ENCODE measurements around the gene CCDC198.

Gene CCDC198

GRCh38 chr14:57493467-57494181, at the start of gene CCDC198:
TSS of gene CCDC198 (minus strand) at chr14:57493857. CDS start at chr14:57493715, 142 bp downstream.
- CTCF ChIA-PET = interaction anchor here (1.2 kb wide), 1 partner anchor 24 kb away, joined by 4 read pairs; no protein-coding TSS in a partner anchor
- POLR2A ChIA-PET = no interaction called here
- DNase-seq (ENCODE audit: extremely low spot score) = no peak
- TF ChIP-seq CTCF (IDR thresholded peaks at IDR 0.05; ENCODE audit: control extremely low read depth, extremely low read depth, low read depth, missing control alignments) = no peak

GRCh38 chr14:57533214-57533613, 39.6 kb upstream of the CCDC198 start:
- TF ChIP-seq CTCF (IDR thresholded peaks at IDR 0.05; ENCODE audit: control extremely low read depth, extremely low read depth, low read depth, missing control alignments) = no peak
- DNase-seq (ENCODE audit: extremely low spot score) = no peak
- POLR2A ChIA-PET = no interaction called here
- CTCF ChIA-PET = interaction anchor here (1.2 kb wide), 1 partner anchor 540 kb away, joined by 4 read pairs; no protein-coding TSS in a partner anchor

- ChIA-PET POLR2A (no interaction called here), CTCF (no interaction called here)
- no peak for TF ChIP-seq CTCF (IDR thresholded peaks at IDR 0.05; ENCODE audit: control extremely low read depth, extremely low read depth, low read depth, missing control alignments)
- DNase-seq (ENCODE audit: extremely low spot score) = no peak
These were observed 36.9 kb upstream of the CCDC198 start for GRCh38 chr14:57530571-57530970.

- CTCF ChIA-PET = interaction anchor here (1.4 kb wide), 1 partner anchor 8 kb away, joined by 3 read pairs; no protein-coding TSS in a partner anchor
- POLR2A ChIA-PET = no interaction called here
- no peak for TF ChIP-seq CTCF (IDR thresholded peaks at IDR 0.05; ENCODE audit: control extremely low read depth, extremely low read depth, low read depth, missing control alignments)
- no peak for DNase-seq (ENCODE audit: extremely low spot score)
These were observed 33.3 kb upstream of the CCDC198 start for GRCh38 chr14:57526942-57527341.

GRCh38 chr14:57519043-57519442, 25.4 kb upstream of the CCDC198 start:
- ChIA-PET POLR2A (no interaction called here), CTCF (interaction anchor here (0.9 kb wide), 1 partner anchor 8 kb away, joined by 3 read pairs; no protein-coding TSS in a partner anchor)
- TF ChIP-seq CTCF (IDR thresholded peaks at IDR 0.05; ENCODE audit: control extremely low read depth, extremely low read depth, low read depth, missing control alignments) = no peak
- DNase-seq (ENCODE audit: extremely low spot score) = no peak

GRCh38 chr14:57512220-57512619, 18.6 kb upstream of the CCDC198 start:
- DNase-seq (ENCODE audit: extremely low spot score) = no peak
- TF ChIP-seq CTCF (IDR thresholded peaks at IDR 0.05; ENCODE audit: control extremely low read depth, extremely low read depth, low read depth, missing control alignments) = no peak
- ChIA-PET CTCF (interaction anchor here (1.1 kb wide), 1 partner anchor 10 kb away, joined by 3 read pairs; no protein-coding TSS in a partner anchor), POLR2A (no interaction called here)

Data from GM10248 (cell line).